Neural cell (in vitro differentiated cells): ENCODE measurements around the gene CCDC144A. TPM values are rescaled to one million over a fixed set of nuclear protein-coding genes. Genes with fewer than 3 reads are reported as not detected.
"Not testable (repeated sequence)": the region's sequence is repeated elsewhere in the genome, so short reads cannot be mapped to it uniquely, and the experiment has no call there.

ENCODE experiments used
- H2AFZ ChIP-seq: fragments of 200-600, 300-800 bp; sonication (generic), shearing (Covaris generic); 2 replicates; pipeline ENCODE4 v1.6.0; 2014; ENCODE audit warnings: low read depth, mild to moderate bottlenecking, antibody characterized with exemption, low read length, moderate library complexity
- H3F3A ChIP-seq: fragments of 200-600 bp; shearing (Covaris generic); 2 replicates; pipeline ENCODE4 v1.6.1; 2016; ENCODE audit warnings: mild to moderate bottlenecking, moderate library complexity, mixed read lengths, antibody characterized with exemption, low read length; ENCODE audit not compliant: insufficient read depth, poor library complexity, severe bottlenecking
- H3K27ac ChIP-seq: fragments of 200-600, 300-800 bp; sonication (generic), shearing (Covaris generic); 2 replicates; pipeline ENCODE4 v1.5.1; 2014; ENCODE audit warnings: mild to moderate bottlenecking, low read length, moderate library complexity
- H3K27me3 ChIP-seq: fragments of 300-800, 200-600 bp; sonication (generic), shearing (Covaris generic); 2 replicates; pipeline ENCODE4 v1.6.0; 2014; ENCODE audit warnings: mild to moderate bottlenecking, low read depth, low read length, moderate library complexity; ENCODE audit not compliant: insufficient read depth
- H3K36me3 ChIP-seq: fragments of 300-800, 200-600 bp; sonication (generic), shearing (Covaris generic); 2 replicates; pipeline ENCODE4 v1.5.1; 2014; ENCODE audit warnings: mild to moderate bottlenecking, antibody characterized with exemption, low read length, moderate library complexity; ENCODE audit not compliant: insufficient read depth
- H3K4me2 ChIP-seq: fragments of 300-800, 200-600 bp; sonication (generic), shearing (Covaris generic); 2 replicates; pipeline ENCODE4 v1.6.0; 2014; ENCODE audit warnings: mild to moderate bottlenecking, low read length
- H3K4me3 ChIP-seq: fragments of 300-800, 200-600 bp; sonication (generic), shearing (Covaris generic); 2 replicates; pipeline ENCODE4 v1.5.1; 2014; ENCODE audit warnings: mild to moderate bottlenecking, low read length, moderate library complexity
- H3K79me2 ChIP-seq: fragments of 200-600 bp; shearing (Covaris generic); replicated peaks from 2 replicates; pipeline ENCODE4 v1.6.0; 2014; ENCODE audit warnings: mild to moderate bottlenecking, low read length, moderate library complexity; ENCODE audit not compliant: insufficient read depth
- H3K9ac ChIP-seq: fragments of 300-800, 200-600 bp; sonication (generic), shearing (Covaris generic); 2 replicates; pipeline ENCODE4 v1.6.1; 2016; ENCODE audit warnings: mild to moderate bottlenecking, low read length, mixed read lengths
- H3K9me2 ChIP-seq: fragments of 200-600 bp; shearing (Covaris generic); 2 replicates; pipeline ENCODE4 v1.6.1; 2016; ENCODE audit warnings: mild to moderate bottlenecking, low read length, mixed read lengths; ENCODE audit not compliant: insufficient read depth
- H3K9me3 ChIP-seq: fragments of 200-600, 300-800 bp; sonication (generic), shearing (Covaris generic); 2 replicates; pipeline ENCODE4 v1.6.1; 2016; ENCODE audit warnings: mild to moderate bottlenecking, mixed run types, low read length, moderate library complexity, mixed read lengths
- H4K20me1 ChIP-seq: fragments of 200-600 bp; shearing (Covaris generic); 2 replicates; pipeline ENCODE4 v1.6.1; 2016; ENCODE audit warnings: mild to moderate bottlenecking, mixed run types; ENCODE audit not compliant: insufficient read depth
- CTCF ChIP-seq: fragments of 450-650 bp; IDR thresholded peaks from 2 replicates; pipeline ENCODE4 v1.5.1; 2014; ENCODE audit warnings: antibody characterized with exemption, mild to moderate bottlenecking, moderate library complexity; ENCODE audit not compliant: poor library complexity, severe bottlenecking
- EP300 ChIP-seq: fragments of 450-650 bp; conservative IDR thresholded peaks from 2 replicates; pipeline ENCODE4 v1.6.1; 2014; ENCODE audit warnings: antibody characterized with exemption, mild to moderate bottlenecking, moderate library complexity; ENCODE audit not compliant: poor library complexity, severe bottlenecking
- MXI1 ChIP-seq: fragments of 450-650 bp; conservative IDR thresholded peaks from 2 replicates; pipeline ENCODE4 v1.6.1; 2014; ENCODE audit warnings: antibody characterized with exemption, mild to moderate bottlenecking; ENCODE audit not compliant: poor library complexity, severe bottlenecking
- POLR2AphosphoS5 ChIP-seq: IDR thresholded peaks from 2 replicates; pipeline ENCODE4 v1.6.1; 2012
- RAD21 ChIP-seq: fragments of 450-650 bp; conservative IDR thresholded peaks from 2 replicates; pipeline ENCODE4 v1.6.1; 2014; ENCODE audit warnings: antibody characterized with exemption, mild to moderate bottlenecking, moderate library complexity
- REST ChIP-seq: IDR thresholded peaks from 2 replicates; pipeline ENCODE4 v1.6.1; 2012; ENCODE audit warnings: borderline replicate concordance
- TAF1 ChIP-seq: IDR thresholded peaks from 2 replicates; pipeline ENCODE4 v1.6.1; 2012; ENCODE audit warnings: low read depth
- polyA plus RNA-seq: library from polyadenylated mRNA; depleted of rRNA; stranded (reverse); fragments of >200 nt; gene quantifications from 2 replicates; pipeline ENCODE4 v1.2.3, GENCODE V29; 2014

The CCDC144A gene
- polyA plus RNA-seq, 1 donor from 2014 or later = 3.2 TPM

GRCh38 chr17:16814439-16814838 is 124.4 kb downstream of the CCDC144A start:
- no peaks in the 10 kb centered on the region for H3K27me3 ChIP-seq
- TF ChIP-seq POLR2AphosphoS5 (no peak), CTCF (no peak)
- no peak overlapping the region for H3K4me3 ChIP-seq
- no peaks in the 10 kb centered on the region for H3K79me2 ChIP-seq
- no peak overlapping the region for H3K9ac ChIP-seq
- no peaks in the 10 kb centered on the region for H3F3A ChIP-seq
- no peaks in the 10 kb centered on the region for H4K20me1 ChIP-seq
- H3K9me2 ChIP-seq = no peaks in the 10 kb centered on the region
- no peak overlapping the region for H2AFZ ChIP-seq
- H3K36me3 ChIP-seq = no peaks in the 10 kb centered on the region
- H3K4me2 ChIP-seq = no peak overlapping the region
- H3K9me3 ChIP-seq = no peaks in the 10 kb centered on the region
- H3K27ac ChIP-seq = no peak overlapping the region

DNA sequence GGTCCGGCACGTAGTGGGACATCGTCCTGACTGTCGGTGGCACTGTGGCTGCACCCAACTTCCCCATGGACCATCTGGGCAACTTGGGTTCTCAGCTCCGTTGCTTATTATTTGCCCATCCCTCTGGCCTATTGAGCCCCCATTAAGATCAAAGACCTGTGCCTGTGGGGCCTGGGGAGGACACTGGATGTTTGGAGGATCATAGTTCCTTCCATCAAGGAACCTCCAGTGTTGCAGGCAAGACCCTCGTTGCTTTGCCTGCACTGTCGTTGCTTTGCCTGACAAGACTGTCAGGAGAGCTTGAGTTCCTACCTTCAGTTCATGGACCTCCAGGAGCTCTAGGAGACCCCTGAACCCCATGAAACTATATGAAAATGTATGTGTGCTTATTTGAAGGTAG is 127.2 kb downstream of the CCDC144A start:
- Histone ChIP-seq H3K27ac (no peak overlapping the region), H3K27me3 (no peaks in the 10 kb centered on the region), H3K4me2 (no peak overlapping the region), H3F3A (no peaks in the 10 kb centered on the region), H3K79me2 (no peaks in the 10 kb centered on the region), H4K20me1 (no peaks in the 10 kb centered on the region), H3K9me2 (no peaks in the 10 kb centered on the region), H2AFZ (no peak overlapping the region), H3K36me3 (no peaks in the 10 kb centered on the region), H3K4me3 (no peak overlapping the region), H3K9me3 (no peaks in the 10 kb centered on the region), H3K9ac (no peak overlapping the region)
- no peak for TF ChIP-seq EP300
- no peak for TF ChIP-seq MXI1
- TF ChIP-seq TAF1 = no peak
- no peak for TF ChIP-seq RAD21
- TF ChIP-seq REST = no peak

- not testable (repeated sequence) for H2AFZ ChIP-seq, H3K4me2 ChIP-seq, H3K27me3 ChIP-seq, H3F3A ChIP-seq, H3K9me2 ChIP-seq, H3K36me3 ChIP-seq, H3K9ac ChIP-seq, H3K4me3 ChIP-seq, H3K79me2 ChIP-seq, H4K20me1 ChIP-seq, H3K9me3 ChIP-seq, H3K27ac ChIP-seq
Measured at GRCh38 chr17:16817940-16818339, 127.9 kb downstream of the CCDC144A start.
